Activated naive CD4-positive, alpha-beta T cell treated with anti-CD3 and anti-CD28 coated beads, Interleukin-2, amount 50 U/mL, for 16 hours (primary cell): ENCODE results near the gene CDK4.
"Not testable (repeated sequence)": the region's sequence is repeated elsewhere in the genome, so short reads cannot be mapped to it uniquely, and the experiment has no call there.

Experiments
- DNase-seq: peaks from one replicate; pipeline ENCODE4 v3.0.0-alpha.2; 2020

The CDK4 gene

DNA sequence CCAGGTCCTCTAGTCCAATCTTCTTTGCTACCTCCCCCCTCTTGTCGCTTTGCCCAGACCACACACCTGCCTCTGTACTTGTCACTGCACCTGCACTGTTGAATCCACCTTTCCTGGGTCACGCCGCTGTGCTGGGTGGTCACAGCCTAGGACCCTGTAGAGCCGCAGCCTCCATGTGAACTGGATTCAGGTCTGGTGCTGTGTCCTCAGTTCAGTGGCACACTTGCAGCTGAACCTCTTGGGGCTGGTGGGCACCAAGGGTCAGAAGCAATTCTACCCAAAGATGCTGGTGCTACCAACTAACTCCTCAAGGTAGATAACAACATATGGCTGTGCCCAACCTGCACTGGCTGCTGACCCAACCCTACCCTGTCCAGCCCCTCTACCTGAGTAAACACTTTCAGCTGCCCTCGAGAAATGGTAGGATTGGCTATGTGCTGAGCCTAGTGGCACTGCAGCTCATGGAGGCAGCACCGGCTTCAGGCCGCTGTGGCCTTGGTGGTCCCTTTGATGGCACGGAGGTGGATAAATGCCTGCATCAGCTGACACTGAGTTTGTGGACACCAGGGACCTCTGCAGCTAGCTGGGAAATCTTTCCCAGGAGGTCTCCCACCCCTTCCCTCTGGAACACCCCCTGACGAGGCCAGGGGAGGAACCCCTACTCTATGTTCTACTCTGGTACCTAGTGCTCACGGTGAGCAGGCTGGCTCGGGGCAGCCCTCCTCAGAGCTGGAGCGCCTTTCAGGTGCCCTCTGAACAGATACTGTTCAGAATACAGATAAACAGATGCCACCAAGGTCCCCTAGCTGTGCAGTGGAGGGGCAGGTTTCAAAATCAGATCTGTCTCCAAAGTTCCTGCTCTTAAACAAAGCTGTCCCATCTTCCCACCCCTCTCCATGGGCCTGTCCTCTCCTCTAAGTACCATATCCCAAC, 27.8 kb downstream of the CDK4 start:
- no peak for DNase-seq

GRCh38 chr12:57723630-57723962, 28.5 kb downstream of the CDK4 start:
- DNase-seq: no peak

GRCh38 chr12:57722716-57723629, 29.1 kb downstream of the CDK4 start:
- no peak for DNase-seq

DNA sequence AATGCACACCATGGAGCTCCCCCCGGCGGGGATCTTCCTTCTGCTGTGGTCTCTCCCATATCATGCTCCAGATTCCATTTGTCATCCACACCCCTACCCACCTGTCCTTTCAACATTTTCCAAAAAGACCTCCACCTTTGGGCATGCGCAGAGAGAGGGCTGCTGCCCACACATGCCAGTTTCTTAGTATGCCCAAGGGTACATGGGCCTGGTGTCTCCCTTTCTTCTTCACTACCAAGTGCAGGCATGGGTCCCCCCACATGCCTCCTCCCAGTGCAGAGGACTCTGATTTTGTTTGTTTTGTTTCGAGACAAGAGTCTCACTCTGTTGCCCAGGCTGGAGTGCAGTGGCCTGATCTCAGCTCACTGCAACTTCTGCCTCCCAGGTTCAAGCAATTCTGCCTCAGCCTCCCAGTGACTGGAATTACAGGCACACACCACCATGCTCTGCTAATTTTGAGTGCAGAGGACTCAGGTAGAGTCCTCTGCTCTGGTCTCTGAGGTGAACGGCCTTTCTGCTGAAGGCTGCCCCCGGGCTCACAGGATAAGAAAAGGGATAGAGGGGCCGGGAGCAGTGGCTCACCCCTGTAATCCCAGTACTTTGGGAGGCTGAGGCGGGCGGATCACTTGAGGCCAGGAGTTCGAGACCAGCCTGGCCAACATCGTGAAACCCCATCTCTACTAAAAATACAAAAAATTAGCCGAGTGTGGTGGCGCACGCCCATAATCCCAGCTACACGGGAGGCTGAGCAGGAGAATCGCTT, 30.1 kb downstream of the CDK4 start:
- not testable (repeated sequence) for DNase-seq

GRCh38 chr12:57720606-57721595, 31.2 kb downstream of the CDK4 start:
- DNase-seq: no peak

DNA sequence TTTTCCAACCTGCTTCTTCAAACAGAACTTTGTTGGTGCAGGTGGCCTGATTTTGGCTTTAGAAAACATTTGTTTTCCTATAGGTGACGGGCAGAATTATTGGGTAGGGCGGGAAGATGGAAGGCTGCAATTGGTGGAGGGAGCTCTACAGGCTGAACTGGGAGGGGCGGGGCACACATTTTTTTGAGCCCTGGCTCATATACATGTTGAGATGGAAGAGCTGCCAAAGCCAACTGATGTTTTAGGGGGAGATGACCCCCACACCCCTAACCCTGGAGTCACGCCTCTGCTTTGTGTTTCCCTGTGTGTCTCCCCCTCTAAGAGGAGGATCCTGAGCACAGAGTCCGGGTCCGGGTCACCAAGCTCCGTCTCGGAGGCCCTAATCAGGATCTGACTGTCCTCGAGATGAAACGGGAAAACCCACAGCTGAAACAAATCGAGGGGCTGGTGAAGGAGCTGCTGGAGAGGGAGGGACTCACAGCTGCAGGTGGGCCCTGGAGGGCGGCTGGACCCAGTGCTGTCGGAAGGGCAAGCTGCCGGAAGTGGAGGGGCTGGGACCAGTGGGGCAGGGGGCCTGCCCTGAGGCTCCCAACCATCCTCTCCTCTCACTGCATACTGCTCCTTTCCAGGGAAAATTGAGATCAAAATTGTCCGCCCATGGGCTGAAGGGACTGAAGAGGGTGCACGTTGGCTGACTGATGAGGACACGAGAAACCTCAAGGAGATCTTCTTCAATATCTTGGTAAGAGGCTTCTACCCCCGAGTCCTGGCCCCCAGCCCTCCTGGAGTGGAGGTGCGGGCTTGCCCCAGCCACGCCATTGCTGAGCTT, 32.1 kb downstream of the CDK4 start:
- DNase-seq: no peak

GRCh38 chr12:57718641-57719528, 33.2 kb downstream of the CDK4 start:
- no peak for DNase-seq

DNA sequence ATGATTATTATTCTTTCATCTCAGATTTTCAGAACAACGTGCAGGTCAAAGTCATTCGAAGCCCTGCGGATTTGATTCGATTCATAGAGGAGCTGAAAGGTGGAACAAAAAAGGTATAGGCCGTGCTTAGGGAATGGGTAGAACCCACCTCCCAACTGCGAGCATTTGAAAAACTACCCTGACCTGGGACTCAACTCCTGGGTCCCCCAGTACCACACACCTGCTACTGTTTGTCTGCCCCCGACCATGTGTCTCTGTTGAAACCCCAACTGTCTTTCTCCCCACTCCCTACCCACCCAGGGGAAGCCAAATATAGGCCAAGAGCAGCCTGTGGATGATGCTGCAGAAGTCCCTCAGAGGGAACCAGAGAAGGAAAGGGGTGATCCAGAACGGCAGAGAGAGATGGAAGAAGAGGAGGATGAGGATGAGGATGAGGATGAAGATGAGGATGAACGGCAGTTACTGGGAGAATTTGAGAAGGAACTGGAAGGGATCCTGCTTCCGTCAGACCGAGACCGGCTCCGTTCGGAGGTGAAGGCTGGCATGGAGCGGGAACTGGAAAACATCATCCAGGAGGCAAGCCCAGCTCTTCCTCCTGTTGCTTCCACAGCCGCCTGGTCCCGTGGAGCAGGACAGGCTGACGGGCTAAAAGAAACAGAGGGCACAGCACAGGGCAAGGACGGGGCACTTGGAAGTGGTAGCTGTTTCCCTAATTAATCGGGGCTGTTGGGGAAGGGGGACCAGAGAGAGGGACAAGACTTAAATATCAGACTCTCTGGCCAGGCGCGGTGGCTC, 34.1 kb downstream of the CDK4 start:
- DNase-seq: no peak

GRCh38 chr12:57717131-57717530, 35.0 kb downstream of the CDK4 start:
- DNase-seq: no peak

DNA sequence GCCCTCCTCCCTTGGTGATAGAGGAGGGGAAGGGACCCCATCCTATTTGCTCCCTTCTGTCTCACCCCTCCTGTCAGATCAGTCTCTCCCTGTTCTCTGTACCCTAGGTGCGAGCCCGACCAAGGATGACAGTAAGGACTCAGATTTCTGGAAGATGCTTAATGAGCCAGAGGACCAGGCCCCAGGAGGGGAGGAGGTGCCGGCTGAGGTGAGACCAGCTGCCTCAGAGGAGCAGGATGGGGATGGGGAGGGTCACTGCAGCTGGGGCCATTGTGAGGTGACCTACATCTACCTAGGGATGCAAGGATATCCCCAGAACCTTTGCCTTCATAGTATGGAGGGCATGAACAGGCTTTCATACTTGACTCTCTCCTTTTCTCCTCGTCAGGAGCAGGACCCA, 35.8 kb downstream of the CDK4 start:
- DNase-seq: no peak

DNA sequence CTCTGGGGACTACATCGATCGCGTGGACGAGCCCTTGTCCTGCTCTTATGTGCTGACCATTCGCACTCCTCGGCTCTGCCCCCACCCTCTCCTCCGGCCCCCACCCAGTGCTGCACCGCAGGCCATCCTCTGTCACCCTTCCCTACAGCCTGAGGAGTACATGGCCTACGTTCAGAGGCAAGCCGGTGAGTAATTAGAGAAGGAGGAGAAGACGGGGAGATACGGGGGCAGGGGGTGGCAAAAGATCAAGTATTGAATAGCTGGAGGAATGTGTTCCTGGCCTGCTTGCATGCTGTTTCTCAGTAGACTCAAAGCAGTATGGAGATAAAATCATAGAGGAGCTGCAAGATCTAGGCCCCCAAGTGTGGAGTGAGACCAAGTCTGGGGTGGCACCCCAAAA, 36.3 kb downstream of the CDK4 start:
- DNase-seq: no peak

DNA sequence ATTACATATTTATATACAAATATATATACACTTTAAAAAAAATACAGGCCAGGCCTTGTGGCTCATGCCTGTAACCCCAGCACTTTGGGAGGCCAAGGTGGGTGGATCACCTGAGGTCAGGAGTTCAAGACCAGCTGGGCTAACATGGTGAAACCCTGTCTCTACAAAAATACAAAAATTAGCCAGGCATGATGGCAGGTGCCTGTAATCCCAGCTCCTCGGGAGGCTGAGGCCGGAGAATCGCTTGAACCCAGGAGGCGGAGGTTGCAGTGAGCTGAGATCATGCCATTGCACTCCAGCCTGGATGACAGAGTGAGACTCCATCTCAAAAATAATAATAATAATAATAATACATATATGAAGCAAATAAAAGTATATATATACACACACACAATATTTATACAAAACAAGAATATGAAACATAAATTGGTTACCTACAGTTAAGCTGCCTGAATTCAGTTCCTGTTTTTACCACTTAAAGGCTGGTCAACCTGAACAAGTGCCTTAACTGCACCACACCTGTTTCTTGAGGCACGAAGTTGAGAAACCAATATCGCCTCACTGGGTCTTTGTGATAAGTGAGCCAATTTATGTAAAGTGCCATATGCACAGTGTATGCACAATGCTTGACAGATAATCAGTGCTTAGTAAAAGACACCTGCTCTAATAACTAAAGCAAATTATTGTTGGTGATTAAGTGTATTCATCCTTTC, 36.9 kb downstream of the CDK4 start:
- not testable (repeated sequence) for DNase-seq

DNA sequence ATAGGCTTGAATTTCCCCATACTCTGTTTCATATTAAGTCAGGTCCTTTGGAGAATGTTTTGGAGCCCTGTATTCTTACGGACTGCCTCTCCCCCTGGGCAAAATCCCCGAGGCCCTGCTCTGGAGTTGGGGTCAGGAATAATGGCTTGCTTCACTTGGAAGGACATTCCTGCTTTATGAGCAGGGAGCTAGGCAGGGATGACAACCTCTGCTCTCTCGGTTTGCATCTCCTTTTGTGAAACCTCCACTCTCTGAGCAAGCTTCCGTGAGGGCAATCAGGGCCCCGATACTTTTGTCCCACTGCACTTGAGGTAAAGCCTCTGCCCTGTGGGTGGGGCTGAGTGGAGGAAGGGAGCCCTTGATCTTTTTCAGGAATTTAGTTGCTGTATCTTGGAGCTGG, 38.9 kb downstream of the CDK4 start:
- no peak for DNase-seq

DNA sequence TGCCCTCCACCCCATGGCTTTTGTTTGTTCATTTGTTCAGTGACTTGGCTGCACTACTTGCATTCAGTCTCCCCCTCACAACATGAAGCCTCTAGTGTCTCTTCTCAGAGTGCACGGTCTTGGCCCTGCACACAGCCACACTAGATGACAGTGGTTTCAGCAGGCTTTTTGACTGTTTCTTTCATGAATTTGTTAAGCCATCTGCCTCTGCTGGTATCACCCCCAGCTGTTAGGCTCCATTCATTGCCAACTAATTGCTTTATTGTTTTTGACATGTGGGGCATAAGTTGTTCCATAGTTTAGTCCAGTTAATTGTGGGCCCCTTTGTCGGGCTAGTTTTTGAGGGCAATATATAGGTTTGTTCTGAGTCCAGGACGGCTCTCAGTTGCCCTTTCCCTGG, 39.4 kb downstream of the CDK4 start:
- no peak for DNase-seq

GRCh38 chr12:57708296-57708695, 43.8 kb downstream of the CDK4 start:
- no peak for DNase-seq

DNA sequence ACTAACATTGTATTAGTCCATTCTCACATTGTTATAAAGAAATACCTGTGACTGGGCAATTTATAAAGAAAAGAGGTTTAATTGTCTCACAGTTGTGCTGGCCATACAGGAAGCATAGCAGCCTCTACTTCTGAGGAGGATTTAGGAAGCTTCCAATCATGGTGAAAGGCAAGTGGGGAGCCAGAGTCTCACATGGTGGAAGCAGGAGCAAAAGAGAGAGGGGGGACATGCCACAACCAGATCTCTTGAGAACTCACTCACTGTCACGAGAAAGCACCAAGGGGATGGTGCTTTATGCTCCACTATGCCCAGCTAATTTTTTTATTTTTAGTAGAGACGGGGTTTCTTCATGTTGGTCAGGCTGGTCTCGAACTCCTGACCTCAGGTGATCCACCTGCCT, 44.9 kb downstream of the CDK4 start:
- no peak for DNase-seq

DNA sequence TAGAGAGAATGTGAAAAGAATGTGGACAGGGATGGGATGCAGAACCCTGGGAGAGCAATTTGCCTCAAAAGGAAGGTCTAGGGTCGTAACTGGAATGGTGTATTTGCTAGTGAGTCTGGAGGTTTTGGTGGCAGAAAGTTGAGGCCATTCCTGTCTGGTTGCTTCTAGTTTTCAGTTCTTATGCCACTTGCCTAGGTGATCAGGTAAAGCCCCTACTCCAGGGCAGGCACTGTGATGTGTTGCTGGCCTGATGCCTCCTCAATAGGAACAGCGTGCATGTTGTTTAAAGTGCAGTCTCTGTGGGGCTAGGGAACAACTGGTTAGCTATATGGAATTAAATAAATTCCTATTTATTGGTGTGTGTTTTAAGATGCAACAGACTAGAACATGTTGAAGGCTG, 51.8 kb downstream of the CDK4 start:
- no peak for DNase-seq

DNA sequence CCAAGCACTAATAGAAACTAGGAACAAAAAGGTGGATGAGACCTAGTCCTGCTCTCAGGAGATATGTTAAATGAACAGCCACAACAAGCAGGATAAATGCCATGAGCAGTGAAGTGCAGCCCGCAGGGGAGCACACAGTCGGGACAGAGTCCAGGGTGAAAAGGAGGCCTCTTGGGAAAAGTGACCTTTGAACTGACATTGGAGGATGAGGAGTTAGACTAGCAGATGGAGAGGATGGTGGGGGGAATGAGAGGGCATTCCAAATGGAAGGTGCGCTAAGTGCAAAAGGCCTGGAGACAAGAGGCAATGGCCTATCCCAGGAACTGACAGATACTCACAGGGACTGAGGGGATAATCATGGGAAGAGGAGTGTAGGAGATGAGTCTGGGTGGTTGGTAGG, 53.7 kb downstream of the CDK4 start:
- DNase-seq: no peak
